Stimulated activated CD4-positive, alpha-beta T cell treated with anti-CD3 and anti-CD28 coated beads, Interleukin-2, amount 100 ng/mL, for 4 hours (primary cell): ENCODE data around the gene STRADA.
"Not testable (repeated sequence)": the region's sequence is repeated elsewhere in the genome, so short reads cannot be mapped to it uniquely, and the experiment has no call there.

Source experiments
- DNase-seq: peaks from one replicate; pipeline ENCODE4 v3.0.0-alpha.2; 2020; ENCODE audit warnings: low read depth

The STRADA gene

GRCh38 chr17:63754046-63754445, 12.4 kb upstream of the STRADA start:
- DNase-seq = no peak

GRCh38 chr17:63753215-63753614, 11.6 kb upstream of the STRADA start:
- no peak for DNase-seq

- DNase-seq = no peak
Measured at GRCh38 chr17:63752707-63753106, 11.1 kb upstream of the STRADA start.

- no peak for DNase-seq
Measured at GRCh38 chr17:63751806-63752205, 10.2 kb upstream of the STRADA start.

GRCh38 chr17:63741143-63741407, 524 bp downstream of the STRADA start:
- DNase-seq = no peak

- DNase-seq = no peak
Measured at GRCh38 chr17:63740464-63741142, 996 bp downstream of the STRADA start.

GRCh38 chr17:63735691-63736090, 5.9 kb downstream of the STRADA start:
- no peak for DNase-seq

GRCh38 chr17:63722403-63722802, 19.2 kb downstream of the STRADA start:
- DNase-seq = no peak

GRCh38 chr17:63720194-63720593, 21.4 kb downstream of the STRADA start:
- not testable (repeated sequence) for DNase-seq

GRCh38 chr17:63718988-63719387, 22.6 kb downstream of the STRADA start:
- no peak for DNase-seq

GRCh38 chr17:63716426-63716825, 25.2 kb downstream of the STRADA start:
- no peak for DNase-seq

GRCh38 chr17:63714550-63715277, 26.9 kb downstream of the STRADA start:
- DNase-seq = no peak

GRCh38 chr17:63709110-63709509, 32.5 kb downstream of the STRADA start:
- DNase-seq = no peak

GRCh38 chr17:63707151-63707550, 34.4 kb downstream of the STRADA start:
- no peak for DNase-seq

GRCh38 chr17:63706336-63707082, 35.1 kb downstream of the STRADA start:
- DNase-seq = no peak

- no peak for DNase-seq
Measured at GRCh38 chr17:63705657-63706056, 35.9 kb downstream of the STRADA start.

GRCh38 chr17:63704836-63705235, 36.8 kb downstream of the STRADA start:
- DNase-seq = no peak

GRCh38 chr17:63704259-63704576, 37.4 kb downstream of the STRADA start:
- DNase-seq = no peak

- no peak for DNase-seq
Measured at GRCh38 chr17:63703556-63704258, 37.9 kb downstream of the STRADA start.

GRCh38 chr17:63703029-63703428, 38.6 kb downstream of the STRADA start:
- no peak for DNase-seq

GRCh38 chr17:63702721-63703015, 38.9 kb downstream of the STRADA start:
- no peak for DNase-seq

- peak; percentile 70 for DNase-seq
Measured at GRCh38 chr17:63701868-63702720, 39.5 kb downstream of the STRADA start.
